ENCODE data around the gene TBPL2. TPM values are rescaled to one million over a fixed set of nuclear protein-coding genes. Genes with fewer than 3 reads are reported as not detected.

Gene TBPL2
- total and polyA plus RNA-seq, 2 experiments from 2014 or later, result not detected

GRCh38 chr14:55451950-55452349 lies 11.5 kb upstream of the TBPL2 start:
- Histone ChIP-seq H3K9me2 (ENCODE audit: insufficient read depth) (no peaks in the 10 kb centered on the region), H3K4me1 (ENCODE audit: insufficient read depth) (peaks cover 28% of the 10 kb centered on the region), H3K79me2 (ENCODE audit: insufficient read depth) (no peaks in the 10 kb centered on the region), H3K4me3 (no peak overlapping the region), H3K9ac (no peak overlapping the region), H3K36me3 (ENCODE audit: low read depth) (no peaks in the 10 kb centered on the region), H3K27ac (no peak overlapping the region), H3K9me3 (ENCODE audit: low read depth) (no peaks in the 10 kb centered on the region), H2AFZ (no peak overlapping the region), H3F3A (ENCODE audit: insufficient read depth) (peaks cover 29% of the 10 kb centered on the region), H3K27me3 (replicated peaks; ENCODE audit: insufficient read depth) (no peaks in the 10 kb centered on the region), H4K20me1 (ENCODE audit: insufficient read depth) (no peaks in the 10 kb centered on the region), H3K4me2 (ENCODE audit: unreplicated experiment) (no peak overlapping the region)
- 90 to 95% methylated on average over 2 of the region's 2 CpGs for WGBS, 2 experiments (ENCODE audit: low coverage in 1 of 2, low lambda C conversion rate in 2 of 2, missing lambda C conversion rate in 2 of 2)
- in situ Hi-C loops (cut with MboI), result no loop called here
- DNase-seq, result no peak
- TF ChIP-seq EZH2 (IDR thresholded peaks at IDR 0.05; ENCODE audit: insufficient read depth, poor library complexity, severe bottlenecking) (no peak), EZH2phosphoT487 (IDR thresholded peaks at IDR 0.05; ENCODE audit: insufficient read depth, low read depth) (no peak)

DNA sequence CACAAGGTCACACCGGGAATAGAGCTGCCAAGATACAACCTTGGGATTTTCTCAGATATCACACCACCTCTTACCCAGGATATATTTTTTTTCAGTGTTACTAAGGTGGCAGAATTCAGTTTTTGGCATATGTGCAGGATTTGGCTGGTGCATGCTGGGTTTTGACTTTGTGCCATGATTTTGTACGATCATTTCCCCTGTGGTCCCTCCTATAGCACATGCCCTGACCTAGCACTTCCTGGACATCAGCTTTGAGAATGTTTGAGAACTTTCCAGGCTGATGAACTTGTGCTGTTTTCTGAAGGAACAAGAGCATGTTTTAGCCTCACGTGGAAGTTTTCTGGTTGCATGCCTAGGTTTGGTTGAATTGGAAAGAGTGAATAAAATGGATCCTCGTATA lies 11.0 kb upstream of the TBPL2 start:
- H3K36me3 ChIP-seq (ENCODE audit: low read depth), result no peaks in the 10 kb centered on the region
- in situ Hi-C loops (cut with MboI), result no loop called here
- DNase-seq, result peak; percentile 30
- 70 to 72% methylated on average over 4 of the region's 4 CpGs for WGBS, 2 experiments (ENCODE audit: low coverage in 1 of 2, low lambda C conversion rate in 2 of 2, missing lambda C conversion rate in 2 of 2)
- H2AFZ ChIP-seq, result no peak overlapping the region
- H3F3A ChIP-seq (ENCODE audit: insufficient read depth), result peaks cover 35% of the 10 kb centered on the region
- no peak for TF ChIP-seq EZH2 (IDR thresholded peaks at IDR 0.05; ENCODE audit: insufficient read depth, poor library complexity, severe bottlenecking)
- no peak for TF ChIP-seq EZH2phosphoT487 (IDR thresholded peaks at IDR 0.05; ENCODE audit: insufficient read depth, low read depth)
- no peak overlapping the region for H3K27ac ChIP-seq
- no peaks in the 10 kb centered on the region for H3K9me2 ChIP-seq (ENCODE audit: insufficient read depth)
- H3K9me3 ChIP-seq (ENCODE audit: low read depth), result no peaks in the 10 kb centered on the region
- H3K4me2 ChIP-seq (ENCODE audit: unreplicated experiment), result no peak overlapping the region
- H3K27me3 ChIP-seq (replicated peaks; ENCODE audit: insufficient read depth), result no peaks in the 10 kb centered on the region
- peaks cover 33% of the 10 kb centered on the region for H3K4me1 ChIP-seq (ENCODE audit: insufficient read depth)
- no peaks in the 10 kb centered on the region for H4K20me1 ChIP-seq (ENCODE audit: insufficient read depth)
- no peaks in the 10 kb centered on the region for H3K79me2 ChIP-seq (ENCODE audit: insufficient read depth)
- H3K4me3 ChIP-seq, result no peak overlapping the region
- no peak overlapping the region for H3K9ac ChIP-seq

GRCh38 chr14:55450987-55451386 lies 10.6 kb upstream of the TBPL2 start:
- Histone ChIP-seq H3F3A (ENCODE audit: insufficient read depth) (peaks cover 36% of the 10 kb centered on the region), H3K9me2 (ENCODE audit: insufficient read depth) (no peaks in the 10 kb centered on the region), H3K4me3 (no peak overlapping the region), H3K9me3 (ENCODE audit: low read depth) (no peaks in the 10 kb centered on the region), H3K4me1 (ENCODE audit: insufficient read depth) (peaks cover 37% of the 10 kb centered on the region), H2AFZ (no peak overlapping the region), H3K79me2 (ENCODE audit: insufficient read depth) (no peaks in the 10 kb centered on the region), H3K27ac (no peak overlapping the region), H3K9ac (no peak overlapping the region), H3K4me2 (ENCODE audit: unreplicated experiment) (no peak overlapping the region), H3K27me3 (replicated peaks; ENCODE audit: insufficient read depth) (no peaks in the 10 kb centered on the region), H4K20me1 (ENCODE audit: insufficient read depth) (no peaks in the 10 kb centered on the region), H3K36me3 (ENCODE audit: low read depth) (no peaks in the 10 kb centered on the region)
- no peak for DNase-seq
- in situ Hi-C loops (cut with MboI), result no loop called here
- no peak for TF ChIP-seq EZH2 (IDR thresholded peaks at IDR 0.05; ENCODE audit: insufficient read depth, poor library complexity, severe bottlenecking)
- TF ChIP-seq EZH2phosphoT487 (IDR thresholded peaks at IDR 0.05; ENCODE audit: insufficient read depth, low read depth), result no peak

- DNase-seq, result no peak
- 73 to 81% methylated on average over 3 of the region's 3 CpGs for WGBS, 2 experiments (ENCODE audit: low coverage in 1 of 2, low lambda C conversion rate in 2 of 2, missing lambda C conversion rate in 2 of 2)
- TF ChIP-seq EZH2 (IDR thresholded peaks at IDR 0.05; ENCODE audit: insufficient read depth, poor library complexity, severe bottlenecking) (no peak), EZH2phosphoT487 (IDR thresholded peaks at IDR 0.05; ENCODE audit: insufficient read depth, low read depth) (no peak)
- Histone ChIP-seq H3K27ac (no peak overlapping the region), H3K9ac (no peak overlapping the region), H4K20me1 (ENCODE audit: insufficient read depth) (no peaks in the 10 kb centered on the region), H3K9me3 (ENCODE audit: low read depth) (no peaks in the 10 kb centered on the region), H3K27me3 (replicated peaks; ENCODE audit: insufficient read depth) (no peaks in the 10 kb centered on the region), H3K4me3 (no peak overlapping the region), H2AFZ (no peak overlapping the region), H3K9me2 (ENCODE audit: insufficient read depth) (no peaks in the 10 kb centered on the region), H3K4me1 (ENCODE audit: insufficient read depth) (peaks cover 40% of the 10 kb centered on the region), H3K36me3 (ENCODE audit: low read depth) (no peaks in the 10 kb centered on the region), H3F3A (ENCODE audit: insufficient read depth) (peaks cover 36% of the 10 kb centered on the region), H3K79me2 (ENCODE audit: insufficient read depth) (no peaks in the 10 kb centered on the region), H3K4me2 (ENCODE audit: unreplicated experiment) (no peak overlapping the region)
- in situ Hi-C loops (cut with MboI), result no loop called here
These were observed 10.1 kb upstream of the TBPL2 start for GRCh38 chr14:55450539-55450938.

- H3K27ac ChIP-seq, result no peak overlapping the region
- peaks cover 36% of the 10 kb centered on the region for H3F3A ChIP-seq (ENCODE audit: insufficient read depth)
- no peaks in the 10 kb centered on the region for H3K9me3 ChIP-seq (ENCODE audit: low read depth)
- H3K79me2 ChIP-seq (ENCODE audit: insufficient read depth), result no peaks in the 10 kb centered on the region
- DNase-seq, result no peak
- in situ Hi-C loops (cut with MboI), result no loop called here
- H3K4me3 ChIP-seq, result no peak overlapping the region
- no peak overlapping the region for H2AFZ ChIP-seq
- no peaks in the 10 kb centered on the region for H3K27me3 ChIP-seq (replicated peaks; ENCODE audit: insufficient read depth)
- TF ChIP-seq EZH2 (IDR thresholded peaks at IDR 0.05; ENCODE audit: insufficient read depth, poor library complexity, severe bottlenecking), result no peak
- no peak for TF ChIP-seq EZH2phosphoT487 (IDR thresholded peaks at IDR 0.05; ENCODE audit: insufficient read depth, low read depth)
- H3K4me1 ChIP-seq (ENCODE audit: insufficient read depth), result peaks cover 40% of the 10 kb centered on the region
- no peak overlapping the region for H3K4me2 ChIP-seq (ENCODE audit: unreplicated experiment)
- no peaks in the 10 kb centered on the region for H3K36me3 ChIP-seq (ENCODE audit: low read depth)
- H4K20me1 ChIP-seq (ENCODE audit: insufficient read depth), result no peaks in the 10 kb centered on the region
- WGBS, 2 experiments (ENCODE audit: low coverage in 1 of 2, low lambda C conversion rate in 2 of 2, missing lambda C conversion rate in 2 of 2), result 86 to 89% methylated on average over 2 of the region's 2 CpGs
- H3K9ac ChIP-seq, result no peak overlapping the region
- H3K9me2 ChIP-seq (ENCODE audit: insufficient read depth), result no peaks in the 10 kb centered on the region
These were observed 9.7 kb upstream of the TBPL2 start for GRCh38 chr14:55450124-55450523.

All from GM23248 (cell line).